ENCODE measurements around the gene OVCH1.
"Not testable (repeated sequence)": the region's sequence is repeated elsewhere in the genome, so short reads cannot be mapped to it uniquely, and the experiment has no call there.

OVCH1 gene

DNA sequence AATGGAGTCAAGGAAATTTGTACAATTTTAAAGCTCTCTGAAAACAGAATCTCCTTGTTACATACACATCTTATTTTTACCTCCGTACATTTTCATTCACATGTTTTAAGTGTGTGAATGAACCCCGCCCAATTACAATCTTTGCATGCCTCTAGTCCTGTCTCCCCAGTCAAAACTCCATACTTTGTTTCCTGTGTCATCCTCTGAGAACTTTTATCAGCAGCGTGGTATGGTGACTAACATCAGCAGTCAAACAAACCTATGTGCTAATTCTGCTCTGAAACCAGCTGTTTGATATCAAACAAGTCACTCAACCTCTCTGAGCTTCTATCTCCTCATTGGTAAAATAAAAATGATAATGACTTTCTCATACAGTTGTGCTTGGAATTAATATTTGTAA lies 100.7 kb downstream of the OVCH1 start:
- DNase-seq, result no peak

- DNase-seq, result no peak
Observed at GRCh38 chr12:29395356-29395755, 102.1 kb downstream of the OVCH1 start.

- not testable (repeated sequence) for DNase-seq
Observed at GRCh38 chr12:29390419-29390818, 107.1 kb downstream of the OVCH1 start.

- no peak for DNase-seq
Observed at GRCh38 chr12:29389295-29389919, 108.1 kb downstream of the OVCH1 start.

- not testable (repeated sequence) for DNase-seq
Observed at GRCh38 chr12:29386084-29386680, 111.3 kb downstream of the OVCH1 start.

- DNase-seq, result not testable (repeated sequence)
Observed at GRCh38 chr12:29385194-29385593, 112.3 kb downstream of the OVCH1 start.

DNA sequence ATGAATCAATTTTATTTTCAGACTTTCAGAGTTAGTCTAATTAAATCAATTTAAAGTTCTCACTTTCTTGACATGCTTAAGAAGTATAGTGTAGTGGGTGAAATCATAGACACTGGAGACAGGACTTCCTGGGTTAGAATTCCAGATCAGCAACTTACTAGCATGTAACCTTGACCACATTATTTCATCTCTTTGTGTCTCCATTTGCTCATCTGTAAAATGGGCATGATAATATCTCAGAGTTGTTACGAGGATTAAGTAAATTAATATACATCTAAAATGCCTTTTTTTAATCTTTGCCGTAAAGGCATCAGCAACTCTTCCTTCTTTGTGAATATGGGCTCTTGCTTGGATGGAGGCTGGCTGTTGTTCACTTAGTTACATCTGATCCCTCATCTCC lies 115.2 kb downstream of the OVCH1 start:
- no peak for DNase-seq

DNA sequence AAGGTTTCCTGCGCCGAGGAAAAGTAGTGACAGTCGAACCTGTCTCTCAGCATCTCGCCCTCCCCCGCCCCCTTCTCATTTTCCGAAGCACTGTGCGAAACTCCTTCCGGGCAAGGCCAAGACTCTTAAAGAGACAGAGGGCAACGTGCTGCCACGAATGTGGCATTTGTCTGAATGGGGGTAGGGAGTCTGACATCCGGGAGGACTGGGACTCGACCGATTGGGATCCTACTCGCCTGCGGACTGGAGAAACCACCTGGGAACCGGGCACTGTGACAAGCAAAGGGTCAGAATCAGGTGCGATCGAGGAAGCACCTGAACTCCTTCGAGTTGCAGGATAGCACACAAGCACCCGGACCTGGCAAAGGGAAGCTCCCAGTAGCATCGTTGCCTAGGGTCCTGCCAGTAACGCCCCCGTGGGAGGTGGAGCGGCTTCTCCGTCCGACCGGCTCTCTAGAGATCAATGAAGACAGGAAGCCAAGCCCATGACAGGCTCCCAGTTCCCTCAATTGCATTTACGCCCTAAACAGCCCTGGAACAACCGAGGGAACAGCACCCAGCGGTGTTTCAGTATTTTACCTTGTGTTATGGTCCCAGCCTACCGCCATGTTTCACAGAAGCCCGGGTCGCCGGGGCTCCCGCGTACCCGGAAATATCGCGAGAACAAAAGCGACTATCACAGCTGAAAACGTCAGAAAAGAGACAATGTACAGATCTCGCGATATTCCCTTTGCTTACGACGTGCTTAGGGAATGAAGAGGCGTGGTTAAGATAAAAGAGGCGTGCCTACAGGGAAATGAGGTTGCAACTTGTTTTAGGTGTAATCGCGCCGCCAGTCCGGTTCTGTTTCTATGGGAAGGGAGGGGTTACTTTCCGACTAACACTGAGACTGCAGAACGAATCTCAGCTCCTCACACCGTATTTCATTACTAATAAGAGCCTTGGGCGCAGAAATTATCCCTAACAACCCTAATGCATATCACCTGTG lies 116.7 kb downstream of the OVCH1 start, which contains the start of gene ERGIC2:
Gene ERGIC2 (minus strand): TSS at position 637 of the 988 bp plus-strand sequence. CDS start 9,539 bp downstream, outside the sequence.
- peak; percentile 95 for DNase-seq

Measured in right hindlimb (tissue), 1 donor.